Neural cell (in vitro differentiated cells): ENCODE data around the gene MFAP2.

Source experiments
- CTCF ChIP-seq: fragments of 450-650 bp; IDR thresholded peaks from 2 replicates; pipeline ENCODE4 v1.5.1; 2014; ENCODE audit warnings: antibody characterized with exemption, mild to moderate bottlenecking, moderate library complexity; ENCODE audit not compliant: poor library complexity, severe bottlenecking
- EP300 ChIP-seq: fragments of 450-650 bp; conservative IDR thresholded peaks from 2 replicates; pipeline ENCODE4 v1.6.1; 2014; ENCODE audit warnings: antibody characterized with exemption, mild to moderate bottlenecking, moderate library complexity; ENCODE audit not compliant: poor library complexity, severe bottlenecking
- EZH2 ChIP-seq: fragments of 200-600, 300-800 bp; shearing (Covaris generic), sonication (generic); IDR thresholded peaks from 2 replicates; pipeline ENCODE4 v1.6.1; 2014; ENCODE audit warnings: antibody characterized with exemption, low read length, borderline replicate concordance, mild to moderate bottlenecking; ENCODE audit not compliant: insufficient read depth, poor library complexity, severe bottlenecking
- POLR2AphosphoS5 ChIP-seq: IDR thresholded peaks from 2 replicates; pipeline ENCODE4 v1.6.1; 2012
- RAD21 ChIP-seq: fragments of 450-650 bp; conservative IDR thresholded peaks from 2 replicates; pipeline ENCODE4 v1.6.1; 2014; ENCODE audit warnings: antibody characterized with exemption, mild to moderate bottlenecking, moderate library complexity
- REST ChIP-seq: IDR thresholded peaks from 2 replicates; pipeline ENCODE4 v1.6.1; 2012; ENCODE audit warnings: borderline replicate concordance
- SMC3 ChIP-seq: fragments of 450-650 bp; conservative IDR thresholded peaks from 2 replicates; pipeline ENCODE4 v1.6.1; 2014; ENCODE audit warnings: antibody characterized with exemption, mild to moderate bottlenecking, moderate library complexity; ENCODE audit not compliant: poor library complexity
- TAF1 ChIP-seq: IDR thresholded peaks from 2 replicates; pipeline ENCODE4 v1.6.1; 2012; ENCODE audit warnings: low read depth

- no peak for TF ChIP-seq TAF1
- TF ChIP-seq CTCF: no peak
- no peak for TF ChIP-seq EZH2
- TF ChIP-seq POLR2AphosphoS5: no peak
- no peak for TF ChIP-seq REST
- TF ChIP-seq SMC3: no peak
- TF ChIP-seq RAD21: no peak
- no peak for TF ChIP-seq EP300
Observed at GRCh38 chr1:16999863-17000262, 19.4 kb upstream of the MFAP2 start.
